Lower leg skin (tissue), 3 donors: Measurements from ENCODE around the gene JPH2.

ENCODE experiments used
- CTCF ChIP-seq, 3 donors: fragments of 450-650 bp; IDR thresholded peaks; one replicate each; pipeline ENCODE4 v1.5.1; 2016; ENCODE audit warnings: antibody characterized with exemption in 3 of 3, mild to moderate bottlenecking in 3 of 3, moderate library complexity in 2 of 3
- POLR2A ChIP-seq, 2 donors: fragments of 450-650 bp; IDR thresholded peaks; one replicate each; pipeline ENCODE4 v1.6.1; 2016 to 2017; ENCODE audit warnings: antibody characterized with exemption in 2 of 2, mild to moderate bottlenecking in 1 of 2, moderate library complexity in 1 of 2

- no peak for TF ChIP-seq CTCF (IDR thresholded peaks at IDR 0.05)
- no peak for TF ChIP-seq POLR2A (IDR thresholded peaks at IDR 0.05)
Measured at GRCh38 chr20:44167736-44168135, 19.3 kb downstream of the JPH2 start.
